H9 (cell line): Measurements from ENCODE around the gene OFD1. TPM values are rescaled to one million over a fixed set of nuclear protein-coding genes. Genes with fewer than 3 reads are reported as not detected.

Source experiments
- DNase-seq: peaks from one replicate; pipeline ENCODE4 v3.0.0-alpha.2; 2017
- H2AFZ ChIP-seq: one replicate; pipeline ENCODE4 v1.6.1; 2013; ENCODE audit warnings: mild to moderate bottlenecking, low read length, control low read depth, moderate library complexity
- H2AK5ac ChIP-seq: 2 replicates; pipeline ENCODE4 v1.6.1; 2013; ENCODE audit warnings: low read length, control low read depth, mixed read lengths; ENCODE audit not compliant: insufficient read length
- H2BK120ac ChIP-seq: one replicate; pipeline ENCODE4 v1.6.1; 2013; ENCODE audit warnings: low read depth, mild to moderate bottlenecking, low read length, control low read depth, inconsistent platforms; ENCODE audit not compliant: poor library complexity, severe bottlenecking
- H2BK12ac ChIP-seq: 2 replicates; pipeline ENCODE4 v1.6.1; 2013; ENCODE audit warnings: low read length, control low read depth, mixed read lengths, low read depth; ENCODE audit not compliant: insufficient read length
- H2BK15ac ChIP-seq: 2 replicates; pipeline ENCODE4 v1.6.1; 2013; ENCODE audit warnings: low read depth, low read length, control low read depth
- H2BK20ac ChIP-seq: one replicate; pipeline ENCODE4 v1.6.1; 2013; ENCODE audit warnings: low read depth, mild to moderate bottlenecking, low read length, control low read depth, inconsistent platforms; ENCODE audit not compliant: poor library complexity, severe bottlenecking
- H2BK5ac ChIP-seq: 2 replicates; pipeline ENCODE4 v1.6.1; 2013; ENCODE audit warnings: low read length, control low read depth, mixed read lengths; ENCODE audit not compliant: insufficient read length
- H3K14ac ChIP-seq: 2 replicates; pipeline ENCODE4 v1.6.1; 2013; ENCODE audit warnings: low read length, control low read depth; ENCODE audit not compliant: insufficient read depth
- H3K18ac ChIP-seq: 2 replicates; pipeline ENCODE4 v1.6.1; 2013; ENCODE audit warnings: low read depth, mild to moderate bottlenecking, mixed read lengths, low read length, control low read depth; ENCODE audit not compliant: insufficient read length
- H3K23ac ChIP-seq: 2 replicates; pipeline ENCODE4 v1.6.1; 2013; ENCODE audit warnings: low read length, control low read depth, mixed read lengths, low read depth; ENCODE audit not compliant: insufficient read length
- H3K23me2 ChIP-seq: 2 replicates; pipeline ENCODE4 v1.6.1; 2013; ENCODE audit warnings: low read depth, mild to moderate bottlenecking, mixed read lengths, low read length, control low read depth; ENCODE audit not compliant: insufficient read length, poor library complexity, severe bottlenecking
- H3K27ac ChIP-seq: 2 replicates; pipeline ENCODE4 v1.5.1; 2013; ENCODE audit warnings: low read length, control low read depth, mixed read lengths, low read depth; ENCODE audit not compliant: insufficient read length
- H3K27me3 ChIP-seq: 2 replicates; pipeline ENCODE4 v1.6.1; 2013; ENCODE audit warnings: low read length, control low read depth, inconsistent platforms; ENCODE audit not compliant: insufficient read depth
- H3K4ac ChIP-seq: 2 replicates; pipeline ENCODE4 v1.6.1; 2013; ENCODE audit warnings: low read depth, mild to moderate bottlenecking, control low read depth, inconsistent platforms, low read length, moderate library complexity
- H3K4me1 ChIP-seq: 2 replicates; pipeline ENCODE4 v1.6.1; 2013; ENCODE audit warnings: low read length, control low read depth, inconsistent platforms; ENCODE audit not compliant: insufficient read depth
- H3K4me2 ChIP-seq: 2 replicates; pipeline ENCODE4 v1.6.1; 2013; ENCODE audit warnings: low read length, control low read depth, mixed read lengths; ENCODE audit not compliant: insufficient read length, insufficient read depth
- H3K56ac ChIP-seq: 2 replicates; pipeline ENCODE4 v1.6.1; 2013; ENCODE audit warnings: low read depth, mild to moderate bottlenecking, mixed read lengths, low read length, control low read depth; ENCODE audit not compliant: insufficient read length
- H3K79me1 ChIP-seq: 2 replicates; pipeline ENCODE4 v1.6.1; 2013; ENCODE audit warnings: low read depth, mild to moderate bottlenecking, moderate library complexity, low read length, control low read depth, inconsistent platforms; ENCODE audit not compliant: insufficient read depth, poor library complexity, severe bottlenecking
- H3K79me2 ChIP-seq: 2 replicates; pipeline ENCODE4 v1.6.1; 2013; ENCODE audit warnings: low read length, control low read depth, inconsistent platforms; ENCODE audit not compliant: insufficient read depth
- H3K9ac ChIP-seq: 2 replicates; pipeline ENCODE4 v1.6.1; 2013; ENCODE audit warnings: low read length, control low read depth, mixed read lengths; ENCODE audit not compliant: insufficient read length; ENCODE audit errors: extremely low read depth
- H3K9me3 ChIP-seq: one replicate; pipeline ENCODE4 v1.6.1; 2013; ENCODE audit warnings: low read depth, low read length, inconsistent platforms; ENCODE audit not compliant: control insufficient read depth
- H3T11ph ChIP-seq: one replicate; pipeline ENCODE4 v1.6.1; 2013; ENCODE audit warnings: mild to moderate bottlenecking, low read length, control low read depth, inconsistent platforms
- H4K20me1 ChIP-seq: one replicate; pipeline ENCODE4 v1.6.1; 2013; ENCODE audit not compliant: control insufficient read depth, insufficient read length, insufficient read depth
- H4K5ac ChIP-seq: 2 replicates; pipeline ENCODE4 v1.6.1; 2013; ENCODE audit warnings: low read depth, mild to moderate bottlenecking, mixed read lengths, low read length, control low read depth; ENCODE audit not compliant: insufficient read length
- H4K8ac ChIP-seq: replicated peaks from 2 replicates; pipeline ENCODE4 v1.6.1; 2013; ENCODE audit warnings: low read length, control low read depth, mixed read lengths, low read depth; ENCODE audit not compliant: insufficient read length
- H4K91ac ChIP-seq: 2 replicates; pipeline ENCODE4 v1.6.1; 2013; ENCODE audit warnings: low read depth, mild to moderate bottlenecking, moderate library complexity, mixed read lengths, low read length, control low read depth; ENCODE audit not compliant: insufficient read length
- H3K27ac Mint-ChIP-seq, 3 experiments: 2 replicates in 2 of 3; 3 replicates in 1 of 3; pipeline ENCODE4 v1.8.0; 2020 to 2021; ENCODE audit warnings: mixed read lengths in 3 of 3, mild to moderate bottlenecking in 1 of 3, moderate library complexity in 1 of 3
- H3K27me3 Mint-ChIP-seq: 2 replicates; pipeline ENCODE4 v1.8.0; 2021; ENCODE audit warnings: low read depth, mild to moderate bottlenecking, moderate library complexity, mixed read lengths
- H3K36me3 Mint-ChIP-seq, 3 experiments: 2 replicates in 2 of 3; 3 replicates in 1 of 3; pipeline ENCODE4 v1.8.0; 2020 to 2021; ENCODE audit warnings: low read depth in 3 of 3, mixed read lengths in 3 of 3; ENCODE audit not compliant: insufficient read depth in 1 of 3
- H3K4me1 Mint-ChIP-seq, 2 experiments: 2 replicates each; pipeline ENCODE4 v1.8.0; 2020; ENCODE audit warnings: mixed read lengths in 2 of 2
- H3K4me3 Mint-ChIP-seq, 2 experiments: 2 replicates in 1 of 2; 3 replicates in 1 of 2; pipeline ENCODE4 v1.8.0; 2020 to 2021; ENCODE audit warnings: mild to moderate bottlenecking in 2 of 2, mixed read lengths in 2 of 2, moderate library complexity in 1 of 2
- H3K9me3 Mint-ChIP-seq, 2 experiments: 2 replicates in 1 of 2; 3 replicates in 1 of 2; pipeline ENCODE4 v1.8.0; 2020; ENCODE audit warnings: mild to moderate bottlenecking in 2 of 2, mixed read lengths in 2 of 2, moderate library complexity in 1 of 2
- WGBS: extraction: QIAGEN DNeasy Blood & Tissue Kit; methylation state at CpG from one replicate; pipeline ENCODE4 v1.1.7; 2013; ENCODE audit warnings: missing lambda C conversion rate, low lambda C conversion rate, mixed read lengths; ENCODE audit not compliant: insufficient read length; ENCODE audit errors: extremely low coverage; 5-methylcytosine and 5-hydroxymethylcytosine counted together
- total RNA-seq: library from RNA; stranded (reverse); gene quantifications from 2 replicates; pipeline ENCODE4 v1.2.1, GENCODE V29; 2021
- TF ChIP-seq, protein P1 (sequence below): fragments of 200-600 bp; sonication (generic); conservative IDR thresholded peaks from 3 replicates; pipeline ENCODE4 v1.8.0; 2021; ENCODE audit warnings: antibody characterized with exemption, mild to moderate bottlenecking

OFD1 gene
- total RNA-seq, 1 experiment from 2014 or later = 36.0 TPM

- H3K56ac ChIP-seq = no peak overlapping the region
- H2AFZ ChIP-seq = no peak overlapping the region
- Mint-ChIP-seq H3K27ac (no peak overlapping the region), H3K27me3 (no peaks in the 10 kb centered on the region; the same call in 1 of the 2 replicates), H3K9me3 (peaks cover 34 to 71% of the 10 kb centered on the region in 2 experiments), H3K4me1 (peaks cover 8 to 10% of the 10 kb centered on the region in 2 experiments; a peak in 3 of 4 replicates), H3K36me3 (peaks cover 16 to 53% (median 22%) of the 10 kb centered on the region in 3 experiments; a peak in 6 of 7 replicates), H3K4me3 (peak overlapping the region in 1 of 2 experiments; percentile 90; a peak in 2 of 5 replicates)
- H4K5ac ChIP-seq = no peak overlapping the region
- peak overlapping the region; percentile 95 for H3K9ac ChIP-seq
- H2BK12ac ChIP-seq = no peak overlapping the region
- H3T11ph ChIP-seq = no peak overlapping the region
- no peak overlapping the region for H3K23ac ChIP-seq
- no peak overlapping the region for H3K18ac ChIP-seq
- H3K9me3 ChIP-seq = no peaks in the 10 kb centered on the region
- H3K27me3 ChIP-seq = no peaks in the 10 kb centered on the region
- H4K20me1 ChIP-seq = no peaks in the 10 kb centered on the region
- H2BK15ac ChIP-seq = no peak overlapping the region
- no peak for DNase-seq
- H2BK120ac ChIP-seq = no peak overlapping the region
- no peak overlapping the region for H3K14ac ChIP-seq
- H4K8ac ChIP-seq = no peak overlapping the region
- no CpG with 5 or more reads among the region's 7 CpGs for WGBS
- no peak overlapping the region for H2BK5ac ChIP-seq
- no peak overlapping the region for H2BK20ac ChIP-seq
- TF ChIP-seq, protein P1, sequence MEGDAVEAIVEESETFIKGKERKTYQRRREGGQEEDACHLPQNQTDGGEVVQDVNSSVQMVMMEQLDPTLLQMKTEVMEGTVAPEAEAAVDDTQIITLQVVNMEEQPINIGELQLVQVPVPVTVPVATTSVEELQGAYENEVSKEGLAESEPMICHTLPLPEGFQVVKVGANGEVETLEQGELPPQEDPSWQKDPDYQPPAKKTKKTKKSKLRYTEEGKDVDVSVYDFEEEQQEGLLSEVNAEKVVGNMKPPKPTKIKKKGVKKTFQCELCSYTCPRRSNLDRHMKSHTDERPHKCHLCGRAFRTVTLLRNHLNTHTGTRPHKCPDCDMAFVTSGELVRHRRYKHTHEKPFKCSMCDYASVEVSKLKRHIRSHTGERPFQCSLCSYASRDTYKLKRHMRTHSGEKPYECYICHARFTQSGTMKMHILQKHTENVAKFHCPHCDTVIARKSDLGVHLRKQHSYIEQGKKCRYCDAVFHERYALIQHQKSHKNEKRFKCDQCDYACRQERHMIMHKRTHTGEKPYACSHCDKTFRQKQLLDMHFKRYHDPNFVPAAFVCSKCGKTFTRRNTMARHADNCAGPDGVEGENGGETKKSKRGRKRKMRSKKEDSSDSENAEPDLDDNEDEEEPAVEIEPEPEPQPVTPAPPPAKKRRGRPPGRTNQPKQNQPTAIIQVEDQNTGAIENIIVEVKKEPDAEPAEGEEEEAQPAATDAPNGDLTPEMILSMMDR = no peak
- H3K79me2 ChIP-seq = peaks cover 11% of the 10 kb centered on the region; the same call in 1 of the 2 replicates
- H3K4me2 ChIP-seq = no peak overlapping the region
- H4K91ac ChIP-seq = no peak overlapping the region
- H3K79me1 ChIP-seq = peaks cover 3% of the 10 kb centered on the region
- no peak overlapping the region for H3K4ac ChIP-seq
- H3K27ac ChIP-seq = no peak overlapping the region
- peaks cover 5% of the 10 kb centered on the region for H3K23me2 ChIP-seq
- no peaks in the 10 kb centered on the region for H3K4me1 ChIP-seq
- H2AK5ac ChIP-seq = no peak overlapping the region
Observed at GRCh38 chrX:13732246-13733067, 2.1 kb upstream of the OFD1 start.
